HepG2 (cell line): ENCODE measurements around the gene SRSF10. TPM values are rescaled to one million over a fixed set of nuclear protein-coding genes. Genes with fewer than 3 reads are reported as not detected.

Experiments
- ARNTL ChIP-seq: sonication (generic); formaldehyde crosslinking; IDR thresholded peaks from 2 replicates; pipeline ENCODE4 v1.4.0; 2020; ENCODE audit warnings: mild to moderate bottlenecking, missing genetic modification reagents
- GLMP ChIP-seq: sonication (generic); formaldehyde crosslinking; IDR thresholded peaks from 2 replicates; pipeline ENCODE4 v1.9.0; 2021; ENCODE audit warnings: missing genetic modification reagents, mild to moderate bottlenecking, borderline replicate concordance
- GPBP1L1 ChIP-seq: sonication (generic); formaldehyde crosslinking; IDR thresholded peaks from 2 replicates; pipeline ENCODE4 v1.5.0; 2020; ENCODE audit warnings: mild to moderate bottlenecking, missing genetic modification reagents
- HNRNPL ChIP-seq: fragments of 200-400 bp; formaldehyde crosslinking; IDR thresholded peaks from 2 replicates; pipeline ENCODE4 v1.6.1; 2017; ENCODE audit warnings: mild to moderate bottlenecking, low read depth, low read length
- KLF11 ChIP-seq: IDR thresholded peaks from 2 replicates; pipeline ENCODE4 v1.6.1; 2016; ENCODE audit warnings: missing compliant biosample characterization
- KLF6 ChIP-seq: IDR thresholded peaks from 2 replicates; pipeline ENCODE4 v1.8.0; 2016; ENCODE audit warnings: missing biosample characterization, missing genetic modification reagents
- MED8 ChIP-seq: sonication (generic); formaldehyde crosslinking; IDR thresholded peaks from 2 replicates; pipeline ENCODE4 v1.8.1; 2023; ENCODE audit warnings: mild to moderate bottlenecking, missing genetic modification reagents; ENCODE audit not compliant: insufficient replicate concordance
- MLX ChIP-seq: IDR thresholded peaks from 2 replicates; pipeline ENCODE4 v1.6.1; 2016
- NFKB2 ChIP-seq: sonication (generic); formaldehyde crosslinking; IDR thresholded peaks from 2 replicates; pipeline ENCODE4 v1.4.0; 2020; ENCODE audit warnings: missing genetic modification reagents, borderline replicate concordance
- PRPF4 ChIP-seq: fragments of 200-400 bp; formaldehyde crosslinking; IDR thresholded peaks from 2 replicates; pipeline ENCODE4 v1.6.1; 2016; ENCODE audit warnings: low read length, low read depth; ENCODE audit not compliant: poor library complexity, severe bottlenecking
- REST ChIP-seq, 2 experiments: IDR thresholded peaks; 2 replicates each; pipeline ENCODE4 v1.6.1; 2011 to 2012; ENCODE audit warnings: low read length in 2 of 2, borderline replicate concordance in 1 of 2, low read depth in 1 of 2, mild to moderate bottlenecking in 1 of 2, moderate library complexity in 1 of 2
- TOPORS ChIP-seq: sonication (generic); formaldehyde crosslinking; IDR thresholded peaks from 2 replicates; pipeline ENCODE4 v1.8.0; 2023; ENCODE audit warnings: mild to moderate bottlenecking, missing genetic modification reagents
- TRIM22 ChIP-seq: fragments of 450-650 bp; IDR thresholded peaks from 2 replicates; pipeline ENCODE4 v1.6.1; 2017
- ZC3H4 ChIP-seq: sonication (generic); formaldehyde crosslinking; IDR thresholded peaks from 2 replicates; pipeline ENCODE4 v1.4.0; 2020; ENCODE audit warnings: missing genetic modification reagents, borderline replicate concordance
- ZFP91 ChIP-seq: sonication (generic); formaldehyde crosslinking; IDR thresholded peaks from 2 replicates; pipeline ENCODE4 v1.9.0; 2022; ENCODE audit warnings: missing genetic modification reagents, mild to moderate bottlenecking, borderline replicate concordance
- ZNF30 ChIP-seq: sonication (generic); formaldehyde crosslinking; IDR thresholded peaks from 2 replicates; pipeline ENCODE4 v1.5.0; 2020; ENCODE audit warnings: mild to moderate bottlenecking, missing genetic modification reagents
- ZNF33B ChIP-seq: sonication (generic); formaldehyde crosslinking; IDR thresholded peaks from 2 replicates; pipeline ENCODE4 v1.5.1; 2020; ENCODE audit warnings: mild to moderate bottlenecking, missing genetic modification reagents
- ZSCAN22 ChIP-seq: sonication (generic); formaldehyde crosslinking; IDR thresholded peaks from 2 replicates; pipeline ENCODE4 v1.4.0; 2020; ENCODE audit warnings: mild to moderate bottlenecking, missing genetic modification reagents
- polyA plus RNA-seq, 8 experiments: library from polyadenylated mRNA; depleted of rRNA in 3 of 8; stranded (reverse) in 7 of 8; unstranded in 1 of 8; fragments of >200 nt; fragmentation: Illumina TruSeq in 4 of 8; extraction: Trizol in 4 of 8; gene quantifications; 2 replicates each; pipeline versions ENCODE4 v1.2.1 to v1.2.3, GENCODE V29; 2011 to 2016; ENCODE audit warnings: low read depth in 4 of 8, missing spikeins in 1 of 8, mixed read lengths in 1 of 8; ENCODE audit not compliant: insufficient read depth in 1 of 8
- total RNA-seq, 5 experiments: library from RNA; depleted of rRNA; stranded (reverse); fragments of >200 nt; fragmentation: Illumina TruSeq; extraction: Trizol; gene quantifications; 2 replicates each; pipeline ENCODE4 v1.2.3, GENCODE V29; 2016; ENCODE audit warnings: low read depth in 1 of 5

The SRSF10 gene
- total and polyA plus RNA-seq, 2 of the 13 experiments (the other 11 are each of a cell fraction or from before 2014, with no cell fraction given), result 126 to 186 TPM

GRCh38 chr1:23959461-23960290 is 20.5 kb downstream of the SRSF10 start, which contains the start of gene PNRC2 (continued):
- TF ChIP-seq GPBP1L1 (CRISPR knock-in tag) (no peak), TRIM22 (no peak), MLX (no peak), ARNTL (CRISPR knock-in tag) (no peak; the same call in 1 of the 2 replicates), KLF11 (CRISPR knock-in tag) (peak; percentile 48; the same call in 1 of the 2 replicates), TOPORS (CRISPR knock-in tag) (peak; percentile 61; the same call in 1 of the 2 replicates), ZC3H4 (CRISPR knock-in tag) (peak; percentile 87; the same call in 1 of the 2 replicates), MED8 (CRISPR knock-in tag) (peak; percentile 84), NFKB2 (CRISPR knock-in tag) (peak; percentile 82; the same call in 1 of the 2 replicates), HNRNPL (peak; percentile 79; the same call in 1 of the 2 replicates), PRPF4 (no peak), ZNF30 (CRISPR knock-in tag) (no peak), KLF6 (peak; percentile 93), GLMP (CRISPR knock-in tag) (no peak), ZSCAN22 (no peak), ZNF33B (CRISPR knock-in tag) (no peak), REST (IDR thresholded peaks at IDR 0.05; ENCODE audit: borderline replicate concordance in 1 of 2, low read depth in 1 of 2, low read length in 2 of 2) (no peak), ZFP91 (CRISPR knock-in tag) (peak; percentile 86; the same call in 1 of the 2 replicates)
